ENCODE measurements around the gene ZBTB6. TPM values are rescaled to one million over a fixed set of nuclear protein-coding genes. Genes with fewer than 3 reads are reported as not detected.

Gene ZBTB6
- total RNA-seq (14.1 and 16.3 TPM in 2 replicates), polyA plus RNA-seq (6.1 and 8.5 TPM in 2 replicates), polyA minus RNA-seq (ENCODE audit: low replicate concordance) (0.47 and 0.96 TPM in 2 replicates)
- 4.5 and 6.3 TPM in 2 replicates for polyA plus RNA-seq (2012)

- no peaks in the 10 kb centered on the region for H3K4me1 ChIP-seq (ENCODE audit: control insufficient read depth, extremely low read depth, insufficient read depth, low read length)
- H4K20me1 ChIP-seq (ENCODE audit: control insufficient read depth, extremely low read depth, insufficient read depth, low read length) = no peaks in the 10 kb centered on the region
- no peaks in the 10 kb centered on the region for H3K9me3 ChIP-seq (ENCODE audit: control insufficient read depth, insufficient read depth, low read depth, low read length)
- H3K4me3 ChIP-seq (replicated peaks in 1 of 4; ENCODE audit: control extremely low read depth in 1 of 4, insufficient read depth in 1 of 4, low read depth in 3 of 4, low read length in 4 of 4) = peak within 1 kb of the TSS; percentile 95 to 99 (median 98)
- H3K79me2 ChIP-seq (ENCODE audit: control insufficient read depth, insufficient read depth, low read length) = peaks cover 27% of the 10 kb centered on the region
- H3K4me2 ChIP-seq (ENCODE audit: extremely low read depth, insufficient read depth, low read length) = peak within 1 kb of the TSS; percentile 84
- DNase-seq (ENCODE audit: low read depth in 2 of 2) = peak; percentile 87 to 88
- TF ChIP-seq, protein P1, sequence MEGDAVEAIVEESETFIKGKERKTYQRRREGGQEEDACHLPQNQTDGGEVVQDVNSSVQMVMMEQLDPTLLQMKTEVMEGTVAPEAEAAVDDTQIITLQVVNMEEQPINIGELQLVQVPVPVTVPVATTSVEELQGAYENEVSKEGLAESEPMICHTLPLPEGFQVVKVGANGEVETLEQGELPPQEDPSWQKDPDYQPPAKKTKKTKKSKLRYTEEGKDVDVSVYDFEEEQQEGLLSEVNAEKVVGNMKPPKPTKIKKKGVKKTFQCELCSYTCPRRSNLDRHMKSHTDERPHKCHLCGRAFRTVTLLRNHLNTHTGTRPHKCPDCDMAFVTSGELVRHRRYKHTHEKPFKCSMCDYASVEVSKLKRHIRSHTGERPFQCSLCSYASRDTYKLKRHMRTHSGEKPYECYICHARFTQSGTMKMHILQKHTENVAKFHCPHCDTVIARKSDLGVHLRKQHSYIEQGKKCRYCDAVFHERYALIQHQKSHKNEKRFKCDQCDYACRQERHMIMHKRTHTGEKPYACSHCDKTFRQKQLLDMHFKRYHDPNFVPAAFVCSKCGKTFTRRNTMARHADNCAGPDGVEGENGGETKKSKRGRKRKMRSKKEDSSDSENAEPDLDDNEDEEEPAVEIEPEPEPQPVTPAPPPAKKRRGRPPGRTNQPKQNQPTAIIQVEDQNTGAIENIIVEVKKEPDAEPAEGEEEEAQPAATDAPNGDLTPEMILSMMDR (conservative IDR thresholded peaks at IDR 0.05 in 1 of 2, IDR thresholded peaks at IDR 0.05 in 1 of 2; ENCODE audit: low read depth in 1 of 2, low read length in 2 of 2) = no peak
- no peak for TF ChIP-seq EZH2 (IDR thresholded peaks at IDR 0.05; ENCODE audit: low read length, missing control alignments)
- no peaks in the 10 kb centered on the region for H3K27me3 ChIP-seq (ENCODE audit: control insufficient read depth, insufficient read depth, low read length)
- H3K36me3 ChIP-seq (ENCODE audit: control insufficient read depth, insufficient read depth, low read length) = peaks cover 6% of the 10 kb centered on the region
- H3K9ac ChIP-seq (ENCODE audit: insufficient read depth, low read length) = peak within 1 kb of the TSS; percentile 79
- peak within 1 kb of the TSS; percentile 96 for H3K27ac ChIP-seq (ENCODE audit: insufficient read depth, low read length)
- peak within 1 kb of the TSS; percentile 96 for H2AFZ ChIP-seq (ENCODE audit: low read length)
Measured at GRCh38 chr9:122912964-122913673, at the start of gene ZBTB6. ZBTB6 (minus strand) TSS chr9:122913323; CDS start chr9:122912072, 1,251 bp downstream.

DNA sequence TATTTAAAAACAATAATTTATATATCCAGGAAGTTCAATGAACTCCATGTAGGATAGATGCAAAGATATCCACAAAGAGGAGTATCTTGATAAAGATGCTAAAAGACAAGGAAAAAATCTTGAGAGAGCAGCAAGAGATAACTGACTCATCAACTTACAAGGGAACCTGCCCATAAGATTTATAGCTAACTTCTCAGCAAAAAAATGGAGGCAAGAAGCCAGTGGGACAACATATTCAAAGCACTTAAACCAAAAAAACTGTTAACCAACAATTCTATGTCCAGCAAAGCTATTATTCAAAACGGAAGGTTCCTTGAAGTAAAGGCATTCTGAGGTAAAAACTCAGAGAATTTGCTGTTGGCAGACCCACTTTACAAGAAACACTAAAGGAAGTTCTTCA lies 48.0 kb upstream of the ZBTB6 start:
- no peak for DNase-seq (ENCODE audit: low read depth in 2 of 2)
- no peak for TF ChIP-seq EZH2 (IDR thresholded peaks at IDR 0.05; ENCODE audit: low read length, missing control alignments)
- TF ChIP-seq, protein P1 (conservative IDR thresholded peaks at IDR 0.05 in 1 of 2, IDR thresholded peaks at IDR 0.05 in 1 of 2; ENCODE audit: low read depth in 1 of 2, low read length in 2 of 2) = no peak
- no peaks in the 10 kb centered on the region for H3K27me3 ChIP-seq (ENCODE audit: control insufficient read depth, insufficient read depth, low read length)
- H3K36me3 ChIP-seq (ENCODE audit: control insufficient read depth, insufficient read depth, low read length) = no peaks in the 10 kb centered on the region
- no peak overlapping the region for H3K27ac ChIP-seq (ENCODE audit: insufficient read depth, low read length)
- no peaks in the 10 kb centered on the region for H3K9me3 ChIP-seq (ENCODE audit: control insufficient read depth, insufficient read depth, low read depth, low read length)
- H2AFZ ChIP-seq (ENCODE audit: low read length) = no peak overlapping the region
- H3K4me3 ChIP-seq (replicated peaks in 1 of 4; ENCODE audit: control extremely low read depth in 1 of 4, insufficient read depth in 1 of 4, low read depth in 3 of 4, low read length in 4 of 4) = no peak overlapping the region
- H3K79me2 ChIP-seq (ENCODE audit: control insufficient read depth, insufficient read depth, low read length) = peaks cover 3% of the 10 kb centered on the region
- H3K4me2 ChIP-seq (ENCODE audit: extremely low read depth, insufficient read depth, low read length) = no peak overlapping the region
- H3K9ac ChIP-seq (ENCODE audit: insufficient read depth, low read length) = no peak overlapping the region
- no peaks in the 10 kb centered on the region for H3K4me1 ChIP-seq (ENCODE audit: control insufficient read depth, extremely low read depth, insufficient read depth, low read length)
- no peaks in the 10 kb centered on the region for H4K20me1 ChIP-seq (ENCODE audit: control insufficient read depth, extremely low read depth, insufficient read depth, low read length)

- no peak overlapping the region for H2AFZ ChIP-seq (ENCODE audit: low read length)
- DNase-seq (ENCODE audit: low read depth in 2 of 2) = no peak
- no peaks in the 10 kb centered on the region for H3K9me3 ChIP-seq (ENCODE audit: control insufficient read depth, insufficient read depth, low read depth, low read length)
- no peaks in the 10 kb centered on the region for H3K4me1 ChIP-seq (ENCODE audit: control insufficient read depth, extremely low read depth, insufficient read depth, low read length)
- H3K79me2 ChIP-seq (ENCODE audit: control insufficient read depth, insufficient read depth, low read length) = peaks cover 28% of the 10 kb centered on the region
- H3K27ac ChIP-seq (ENCODE audit: insufficient read depth, low read length) = no peak overlapping the region
- no peaks in the 10 kb centered on the region for H3K27me3 ChIP-seq (ENCODE audit: control insufficient read depth, insufficient read depth, low read length)
- TF ChIP-seq, protein P1 (conservative IDR thresholded peaks at IDR 0.05 in 1 of 2, IDR thresholded peaks at IDR 0.05 in 1 of 2; ENCODE audit: low read depth in 1 of 2, low read length in 2 of 2) = no peak
- no peak for TF ChIP-seq EZH2 (IDR thresholded peaks at IDR 0.05; ENCODE audit: low read length, missing control alignments)
- no peaks in the 10 kb centered on the region for H4K20me1 ChIP-seq (ENCODE audit: control insufficient read depth, extremely low read depth, insufficient read depth, low read length)
- H3K4me3 ChIP-seq (replicated peaks in 1 of 4; ENCODE audit: control extremely low read depth in 1 of 4, insufficient read depth in 1 of 4, low read depth in 3 of 4, low read length in 4 of 4) = no peak overlapping the region
- H3K4me2 ChIP-seq (ENCODE audit: extremely low read depth, insufficient read depth, low read length) = no peak overlapping the region
- no peak overlapping the region for H3K9ac ChIP-seq (ENCODE audit: insufficient read depth, low read length)
- no peaks in the 10 kb centered on the region for H3K36me3 ChIP-seq (ENCODE audit: control insufficient read depth, insufficient read depth, low read length)
Measured at GRCh38 chr9:122955961-122956360, 42.8 kb upstream of the ZBTB6 start.
